T-helper 1 cell treated with Interleukin-12 subunit alpha and Interleukin-12 subunit beta and Interleukin-4 antibody, amounts not matched to agents 30 μg/mL and 1 μg/mL, for 36 hours (primary cell): ENCODE results near the gene SCIMP.
"Not testable (repeated sequence)": the region's sequence is repeated elsewhere in the genome, so short reads cannot be mapped to it uniquely, and the experiment has no call there.

ENCODE experiments used
- H3K27ac Mint-ChIP-seq: one replicate; pipeline ENCODE4 v1.8.0; 2021; ENCODE audit warnings: mild to moderate bottlenecking, mixed read lengths
- H3K27me3 Mint-ChIP-seq: one replicate; pipeline ENCODE4 v1.8.0; 2021; ENCODE audit warnings: low read depth, mixed read lengths
- H3K36me3 Mint-ChIP-seq: one replicate; pipeline ENCODE4 v1.8.0; 2021; ENCODE audit warnings: low read depth, mixed read lengths
- H3K4me1 Mint-ChIP-seq: one replicate; pipeline ENCODE4 v1.8.0; 2021; ENCODE audit warnings: low read depth, mixed read lengths
- H3K4me3 Mint-ChIP-seq: one replicate; pipeline ENCODE4 v1.8.0; 2021; ENCODE audit warnings: mild to moderate bottlenecking, moderate library complexity, mixed read lengths
- H3K9me3 Mint-ChIP-seq: one replicate; pipeline ENCODE4 v1.8.0; 2021; ENCODE audit warnings: mixed read lengths

SCIMP gene

DNA sequence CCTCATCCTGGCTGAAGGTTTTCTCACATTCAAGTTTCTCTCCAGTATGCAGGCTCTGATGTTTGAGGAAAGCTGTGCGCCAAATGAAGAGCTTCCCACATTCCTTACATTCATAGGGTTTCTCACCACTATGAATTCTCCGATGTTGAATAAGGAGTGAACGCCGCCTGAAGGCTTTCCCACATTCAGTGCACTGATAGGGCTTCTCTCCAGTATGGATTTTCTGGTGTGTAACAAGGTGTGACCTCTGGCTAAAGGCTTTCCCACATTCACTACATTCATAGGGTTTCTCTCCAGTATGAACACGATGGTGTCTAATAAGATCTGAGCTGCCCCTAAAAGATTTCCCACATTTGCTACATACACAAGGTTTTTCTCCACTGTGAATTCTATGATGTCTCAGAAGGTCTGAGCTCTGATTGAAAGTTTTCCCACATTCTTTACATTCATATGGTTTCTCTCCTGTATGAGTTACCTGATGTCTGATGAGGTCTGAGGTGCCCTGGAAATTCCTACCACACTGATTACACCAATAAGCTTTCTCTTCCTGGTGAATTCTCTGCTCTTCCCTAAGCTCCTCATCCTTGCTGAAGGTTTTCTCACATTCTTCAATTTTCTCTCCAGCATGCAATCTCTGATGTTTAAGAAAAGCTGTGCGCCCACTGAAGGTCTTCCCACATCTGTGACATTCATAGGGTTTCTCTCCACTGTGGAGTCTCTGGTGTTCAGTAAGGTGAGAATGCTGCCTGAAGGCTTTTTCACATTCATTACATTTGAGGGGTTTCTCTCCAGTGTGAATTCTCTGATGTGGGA, 51.9 kb downstream of the SCIMP start:
- H3K9me3 Mint-ChIP-seq, result peaks cover 78% of the 10 kb centered on the region
- no peaks in the 10 kb centered on the region for H3K4me1 Mint-ChIP-seq
- H3K27me3 Mint-ChIP-seq, result no peaks in the 10 kb centered on the region
- H3K36me3 Mint-ChIP-seq, result peaks cover 60% of the 10 kb centered on the region
- H3K27ac Mint-ChIP-seq, result peak overlapping the region; percentile 31
- H3K4me3 Mint-ChIP-seq, result no peak overlapping the region

DNA sequence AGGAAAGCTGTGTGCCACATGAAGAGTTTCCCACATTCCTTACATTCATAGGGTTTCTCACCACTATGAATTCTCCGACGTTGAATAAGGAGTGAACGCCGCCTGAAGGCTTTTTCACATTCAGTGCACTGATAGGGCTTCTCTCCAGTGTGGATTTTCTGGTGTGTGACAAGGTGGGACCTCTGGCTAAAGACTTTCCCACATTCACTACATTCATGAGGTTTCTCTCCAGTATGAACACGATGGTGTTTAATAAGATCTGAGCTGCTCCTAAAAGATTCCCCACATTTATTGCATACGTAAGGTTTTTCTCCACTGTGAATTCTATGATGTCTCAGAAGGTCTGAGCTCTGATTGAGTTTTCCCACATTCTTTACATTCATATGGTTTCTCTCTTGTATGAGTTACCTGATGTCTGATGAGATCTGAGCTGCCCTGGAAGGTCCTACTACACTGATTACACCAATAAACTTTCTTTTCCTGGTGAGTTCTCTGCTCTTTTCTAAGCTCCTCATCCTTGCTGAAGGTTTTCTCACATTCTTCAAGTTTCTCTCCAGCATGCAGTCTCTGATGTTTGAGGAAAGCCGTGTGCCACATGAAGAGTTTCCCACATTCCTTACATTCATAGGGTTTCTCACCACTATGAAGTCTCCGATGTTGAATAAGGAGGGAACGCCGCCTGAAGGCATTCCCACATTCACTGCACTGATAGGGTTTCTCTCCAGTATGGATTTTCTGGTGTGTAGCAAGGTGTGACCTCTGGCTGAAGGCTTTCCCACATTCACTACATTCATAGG, 53.0 kb downstream of the SCIMP start:
- no peak overlapping the region for H3K27ac Mint-ChIP-seq
- no peaks in the 10 kb centered on the region for H3K4me1 Mint-ChIP-seq
- H3K27me3 Mint-ChIP-seq, result no peaks in the 10 kb centered on the region
- peaks cover 55% of the 10 kb centered on the region for H3K36me3 Mint-ChIP-seq
- H3K4me3 Mint-ChIP-seq, result no peak overlapping the region
- peaks cover 69% of the 10 kb centered on the region for H3K9me3 Mint-ChIP-seq

DNA sequence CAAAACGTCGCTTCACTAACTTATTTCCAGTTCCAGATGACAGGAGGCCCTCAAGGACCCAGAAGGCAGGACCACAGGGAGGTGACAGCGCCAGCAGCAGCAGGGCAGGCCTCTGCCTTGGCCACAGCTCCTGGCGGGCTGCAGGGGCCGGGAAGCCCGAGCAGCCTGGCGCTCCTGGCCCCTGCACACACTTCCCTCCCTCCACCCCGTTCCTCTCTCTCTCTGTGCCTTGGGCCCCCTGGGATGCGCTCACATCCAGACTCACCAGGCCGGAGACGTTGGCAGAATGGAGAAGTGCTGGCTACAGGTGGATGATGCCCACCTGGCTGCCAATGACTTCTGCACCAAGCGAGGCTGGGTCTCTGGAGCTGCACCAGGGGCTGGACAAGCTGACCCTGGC, 55.7 kb downstream of the SCIMP start:
- Mint-ChIP-seq H3K27ac (no peak overlapping the region), H3K36me3 (peaks cover 50% of the 10 kb centered on the region), H3K4me1 (no peaks in the 10 kb centered on the region), H3K27me3 (no peaks in the 10 kb centered on the region), H3K9me3 (peaks cover 67% of the 10 kb centered on the region), H3K4me3 (no peak overlapping the region)

DNA sequence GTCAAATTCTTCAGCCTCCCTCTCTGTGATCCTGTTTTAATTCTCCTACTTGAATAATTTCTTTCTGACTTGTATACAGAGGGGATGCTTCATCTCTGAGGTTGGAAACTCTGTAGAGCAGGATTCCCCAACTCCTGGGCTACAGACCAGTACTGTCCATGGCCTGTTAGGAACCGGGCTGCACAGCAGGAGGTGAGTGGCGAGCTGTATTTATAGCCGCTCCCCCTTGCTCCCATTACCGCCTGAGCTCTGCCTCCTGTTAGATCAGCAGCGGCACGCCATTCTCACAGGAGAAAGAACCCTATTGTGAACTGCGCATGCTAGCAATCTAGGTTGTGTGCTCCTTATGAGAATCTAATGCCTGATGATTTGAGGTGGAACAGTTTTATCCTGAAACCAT, 59.6 kb downstream of the SCIMP start:
- H3K9me3 Mint-ChIP-seq, result peaks cover 48% of the 10 kb centered on the region
- not testable (repeated sequence) for H3K27me3 Mint-ChIP-seq, H3K4me3 Mint-ChIP-seq, H3K4me1 Mint-ChIP-seq, H3K27ac Mint-ChIP-seq
- peaks cover 19% of the 10 kb centered on the region for H3K36me3 Mint-ChIP-seq

DNA sequence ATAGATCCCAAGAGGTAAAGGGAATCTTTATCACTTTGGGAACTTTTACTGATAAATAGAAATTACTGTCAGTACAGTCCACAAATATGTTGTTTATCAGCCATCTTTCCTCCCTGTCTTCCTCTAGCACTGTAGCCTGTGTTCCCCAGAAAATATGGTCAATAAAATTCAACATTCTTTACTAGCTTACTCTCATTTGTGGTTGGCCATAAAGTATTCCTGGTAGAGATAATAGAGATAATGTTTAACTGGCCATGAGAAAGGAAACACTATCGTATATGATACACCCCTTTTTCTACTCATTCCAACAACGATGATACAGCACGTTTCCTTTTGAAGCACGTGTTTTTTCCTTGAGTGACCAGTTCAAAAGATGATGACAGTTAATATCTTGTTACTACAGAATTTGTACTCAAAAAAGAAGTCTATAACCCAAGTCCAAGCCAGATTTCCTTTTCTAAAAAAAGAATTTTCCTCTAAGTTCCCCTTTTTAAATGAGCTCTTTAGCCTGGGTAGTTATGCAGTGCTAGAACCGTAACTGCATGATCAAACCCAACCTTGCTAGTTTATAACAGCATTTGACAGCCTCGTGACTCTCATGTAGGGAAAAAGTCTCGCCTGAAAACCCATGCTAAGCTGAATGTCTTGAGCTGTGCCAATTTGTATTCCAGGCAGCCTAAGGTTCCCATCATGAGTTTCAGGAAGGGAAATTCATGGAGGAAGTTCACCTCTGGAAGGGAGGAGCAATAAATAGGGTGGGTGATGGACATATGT, 68.7 kb downstream of the SCIMP start:
- not testable (repeated sequence) for H3K9me3 Mint-ChIP-seq, H3K27me3 Mint-ChIP-seq, H3K4me3 Mint-ChIP-seq, H3K4me1 Mint-ChIP-seq, H3K36me3 Mint-ChIP-seq, H3K27ac Mint-ChIP-seq

DNA sequence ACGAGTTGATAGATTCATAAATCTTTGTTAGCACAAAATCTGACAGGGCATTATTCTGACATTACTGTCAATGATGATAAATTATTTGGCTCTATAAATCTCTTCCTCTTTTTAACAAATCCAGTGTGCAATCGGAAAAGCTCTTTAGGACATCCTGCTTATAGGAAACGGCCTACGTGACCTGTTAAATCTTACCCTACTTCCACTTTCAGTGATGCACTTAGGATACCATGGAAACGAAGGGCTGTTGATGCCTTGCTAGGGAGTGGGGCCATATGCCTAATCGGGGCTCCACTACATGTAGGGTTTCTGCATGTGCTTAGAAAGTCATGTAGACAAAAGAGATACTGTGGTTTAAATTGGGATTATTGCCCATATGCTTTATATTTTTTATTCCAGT, 70.2 kb downstream of the SCIMP start:
- no peak overlapping the region for H3K4me3 Mint-ChIP-seq
- H3K27ac Mint-ChIP-seq, result no peak overlapping the region
- H3K9me3 Mint-ChIP-seq, result peaks cover 4% of the 10 kb centered on the region
- no peaks in the 10 kb centered on the region for H3K4me1 Mint-ChIP-seq
- no peaks in the 10 kb centered on the region for H3K36me3 Mint-ChIP-seq
- H3K27me3 Mint-ChIP-seq, result peaks cover under 1% of the 10 kb centered on the region

DNA sequence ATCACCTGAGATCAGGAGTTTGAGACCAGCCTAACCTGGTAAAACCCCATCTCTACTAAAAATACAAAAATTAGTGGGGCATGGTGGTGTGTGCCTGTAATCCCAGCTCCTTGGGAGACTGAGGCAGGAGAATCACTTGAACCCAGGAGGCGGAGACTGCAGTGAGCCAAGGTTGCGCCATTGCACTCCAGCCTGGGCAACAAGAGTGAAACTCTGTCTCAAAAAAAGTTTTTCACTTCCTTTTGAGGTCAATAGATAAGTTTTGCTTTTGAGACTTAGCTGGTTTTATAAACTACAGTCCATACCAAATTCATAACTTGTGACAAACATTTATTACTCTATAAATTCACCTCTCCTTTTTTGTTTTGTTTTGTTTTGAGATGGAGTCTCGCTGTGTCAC, 72.9 kb downstream of the SCIMP start:
- not testable (repeated sequence) for H3K36me3 Mint-ChIP-seq, H3K4me1 Mint-ChIP-seq, H3K27ac Mint-ChIP-seq, H3K9me3 Mint-ChIP-seq, H3K4me3 Mint-ChIP-seq
- peaks cover 19% of the 10 kb centered on the region for H3K27me3 Mint-ChIP-seq

DNA sequence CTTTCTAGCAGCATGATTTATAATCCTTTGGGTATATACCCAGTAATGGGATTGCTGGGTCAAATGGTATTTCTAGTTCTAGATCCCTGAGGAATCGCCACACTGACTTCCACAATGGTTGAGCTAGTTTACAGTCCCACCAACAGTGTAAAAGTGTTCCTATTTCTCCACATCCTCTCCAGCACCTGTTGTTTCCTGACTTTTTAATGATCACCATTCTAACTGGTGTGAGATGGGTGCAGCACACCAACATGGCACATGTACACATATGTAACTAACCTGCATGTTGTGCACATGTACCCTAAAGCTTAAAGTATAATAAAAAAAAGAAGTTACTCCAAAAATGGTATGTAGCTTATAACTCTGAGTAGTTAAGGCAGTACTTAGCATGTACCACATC, 74.0 kb downstream of the SCIMP start:
- H3K4me3 Mint-ChIP-seq, H3K9me3 Mint-ChIP-seq, H3K4me1 Mint-ChIP-seq, H3K36me3 Mint-ChIP-seq, H3K27ac Mint-ChIP-seq: not testable (repeated sequence)
- H3K27me3 Mint-ChIP-seq, result peaks cover 19% of the 10 kb centered on the region
